ENCODE measurements around the gene ZC3H8. TPM values are rescaled to one million over a fixed set of nuclear protein-coding genes. Genes with fewer than 3 reads are reported as not detected.
"Not testable (repeated sequence)": the region's sequence is repeated elsewhere in the genome, so short reads cannot be mapped to it uniquely, and the experiment has no call there.

ZC3H8 gene
- total RNA-seq, 3 donors from 2014 or later (not counting 1 experiment from before 2014, with no cell fraction given): 9.3 to 20.3 (median 16.0) TPM

DNA sequence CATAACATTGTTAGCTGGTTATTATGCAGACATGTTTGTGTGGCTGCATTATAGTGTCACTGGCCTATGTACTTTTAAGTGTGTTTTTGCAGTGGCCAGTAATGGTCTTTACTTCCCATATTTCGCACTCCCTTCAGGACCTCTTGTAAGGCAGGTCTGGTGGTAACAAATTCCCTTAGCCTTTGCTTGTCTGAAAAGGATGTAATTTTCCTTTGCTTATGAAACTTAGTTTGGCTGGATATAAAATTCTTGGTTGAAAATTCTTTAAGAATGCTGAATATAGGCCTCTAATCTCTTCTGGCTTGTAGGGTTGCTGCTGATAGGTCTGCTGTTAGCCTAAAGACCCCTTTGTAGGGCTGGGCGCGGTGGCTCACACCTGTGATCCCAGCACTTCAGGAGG lies 34.7 kb downstream of the ZC3H8 start:
- H3K27ac ChIP-seq (ENCODE audit: low read length): no peak overlapping the region
- Mint-ChIP-seq H3K4me1 (no peaks in the 10 kb centered on the region), H3K27me3 (ENCODE audit: low read depth in 2 of 2) (no peaks in the 10 kb centered on the region), H3K4me3 (no peak overlapping the region), H3K9me3 (peaks cover 0 to 2% of the 10 kb centered on the region in 2 donors), H3K36me3 (peaks cover 36% of the 10 kb centered on the region), H3K27ac (no peak overlapping the region)
- H3K9me3 ChIP-seq (ENCODE audit: control insufficient read depth, insufficient read depth, low read length): peaks cover 6% of the 10 kb centered on the region
- no peak overlapping the region for H3K4me3 ChIP-seq (ENCODE audit: low read length)
- peaks cover 23% of the 10 kb centered on the region for H3K36me3 ChIP-seq (ENCODE audit: control insufficient read depth, insufficient read depth, low read length)
- ATAC-seq (no peak), DNase-seq (no peak)
- intact Hi-C loops (cut with micrococcal nuclease): no loop called here
- 93% methylated on average over 3 of the region's 3 CpGs for WGBS (ENCODE audit: insufficient coverage)
- TF ChIP-seq, protein P1, sequence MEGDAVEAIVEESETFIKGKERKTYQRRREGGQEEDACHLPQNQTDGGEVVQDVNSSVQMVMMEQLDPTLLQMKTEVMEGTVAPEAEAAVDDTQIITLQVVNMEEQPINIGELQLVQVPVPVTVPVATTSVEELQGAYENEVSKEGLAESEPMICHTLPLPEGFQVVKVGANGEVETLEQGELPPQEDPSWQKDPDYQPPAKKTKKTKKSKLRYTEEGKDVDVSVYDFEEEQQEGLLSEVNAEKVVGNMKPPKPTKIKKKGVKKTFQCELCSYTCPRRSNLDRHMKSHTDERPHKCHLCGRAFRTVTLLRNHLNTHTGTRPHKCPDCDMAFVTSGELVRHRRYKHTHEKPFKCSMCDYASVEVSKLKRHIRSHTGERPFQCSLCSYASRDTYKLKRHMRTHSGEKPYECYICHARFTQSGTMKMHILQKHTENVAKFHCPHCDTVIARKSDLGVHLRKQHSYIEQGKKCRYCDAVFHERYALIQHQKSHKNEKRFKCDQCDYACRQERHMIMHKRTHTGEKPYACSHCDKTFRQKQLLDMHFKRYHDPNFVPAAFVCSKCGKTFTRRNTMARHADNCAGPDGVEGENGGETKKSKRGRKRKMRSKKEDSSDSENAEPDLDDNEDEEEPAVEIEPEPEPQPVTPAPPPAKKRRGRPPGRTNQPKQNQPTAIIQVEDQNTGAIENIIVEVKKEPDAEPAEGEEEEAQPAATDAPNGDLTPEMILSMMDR (IDR thresholded peaks at IDR 0.05): no peak
- no peaks in the 10 kb centered on the region for H3K4me1 ChIP-seq (ENCODE audit: control insufficient read depth, insufficient read depth, low read length)
- H3K27me3 ChIP-seq (ENCODE audit: control insufficient read depth, insufficient read depth, low read length): no peaks in the 10 kb centered on the region

DNA sequence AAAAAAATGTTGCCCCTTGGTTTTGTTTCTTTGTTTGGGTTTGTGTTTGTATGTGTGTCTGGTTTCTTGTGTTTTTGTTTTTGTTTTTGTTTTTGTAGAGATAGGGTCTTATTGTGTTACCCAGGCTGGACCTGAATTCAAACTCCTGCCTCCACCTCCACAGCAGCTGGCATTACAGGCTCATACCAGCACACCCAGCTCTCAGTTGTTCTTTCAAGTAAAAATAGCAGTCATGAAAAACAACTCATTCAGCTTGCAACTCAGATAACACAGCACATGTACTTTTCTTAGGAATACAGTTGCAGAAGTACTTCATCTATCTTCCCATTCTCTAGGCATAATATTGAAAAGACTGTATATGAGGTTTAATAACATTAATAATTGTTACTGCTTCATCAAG lies 37.0 kb downstream of the ZC3H8 start:
- H3K27me3 ChIP-seq (ENCODE audit: control insufficient read depth, insufficient read depth, low read length): no peaks in the 10 kb centered on the region
- ATAC-seq (no peak), DNase-seq (no peak)
- TF ChIP-seq, protein P1 (IDR thresholded peaks at IDR 0.05): no peak
- H3K27ac Mint-ChIP-seq: no peak overlapping the region
- H3K36me3 ChIP-seq (ENCODE audit: control insufficient read depth, insufficient read depth, low read length): peaks cover 20% of the 10 kb centered on the region
- H3K36me3 Mint-ChIP-seq: peaks cover 29% of the 10 kb centered on the region
- H3K27ac ChIP-seq (ENCODE audit: low read length): no peak overlapping the region
- intact Hi-C loops (cut with micrococcal nuclease): no loop called here
- no peak overlapping the region for H3K4me3 ChIP-seq (ENCODE audit: low read length)
- peaks cover 0 to 2% of the 10 kb centered on the region in 2 donors for H3K9me3 Mint-ChIP-seq
- no peaks in the 10 kb centered on the region for H3K4me1 ChIP-seq (ENCODE audit: control insufficient read depth, insufficient read depth, low read length)
- no peaks in the 10 kb centered on the region for H3K4me1 Mint-ChIP-seq
- peaks cover 6% of the 10 kb centered on the region for H3K9me3 ChIP-seq (ENCODE audit: control insufficient read depth, insufficient read depth, low read length)
- H3K4me3 Mint-ChIP-seq: no peak overlapping the region
- H3K27me3 Mint-ChIP-seq (ENCODE audit: low read depth in 2 of 2): no peaks in the 10 kb centered on the region

DNA sequence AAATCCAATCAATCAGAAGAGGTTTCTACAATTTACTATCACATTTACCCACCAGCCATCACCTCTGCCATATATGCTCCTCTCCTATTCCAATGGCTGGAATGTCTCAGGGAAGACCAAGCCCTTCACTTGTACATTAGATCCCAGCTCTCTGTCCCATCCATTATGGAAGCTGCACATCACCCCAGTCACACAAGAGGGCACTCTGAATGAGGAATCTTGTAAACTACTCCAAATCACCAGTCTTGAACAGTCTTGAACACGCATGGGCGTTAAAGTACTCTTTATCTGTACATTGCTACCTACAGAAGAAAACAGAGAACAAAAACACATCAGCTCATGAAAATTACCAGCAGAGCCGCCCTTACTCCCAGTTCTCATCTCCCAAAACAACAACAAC lies 38.7 kb downstream of the ZC3H8 start:
- H3K9me3 ChIP-seq (ENCODE audit: control insufficient read depth, insufficient read depth, low read length): peaks cover 6% of the 10 kb centered on the region
- Mint-ChIP-seq H3K36me3 (peaks cover 20% of the 10 kb centered on the region), H3K27ac (no peak overlapping the region), H3K27me3 (ENCODE audit: low read depth in 2 of 2) (no peaks in the 10 kb centered on the region), H3K4me1 (no peaks in the 10 kb centered on the region), H3K9me3 (peaks cover 0 to 2% of the 10 kb centered on the region in 2 donors), H3K4me3 (no peak overlapping the region)
- H3K27me3 ChIP-seq (ENCODE audit: control insufficient read depth, insufficient read depth, low read length): no peaks in the 10 kb centered on the region
- no peak for ATAC-seq
- no peak overlapping the region for H3K27ac ChIP-seq (ENCODE audit: low read length)
- no peak for DNase-seq
- intact Hi-C loops (cut with micrococcal nuclease): no loop called here
- TF ChIP-seq, protein P1 (IDR thresholded peaks at IDR 0.05): no peak
- no peaks in the 10 kb centered on the region for H3K4me1 ChIP-seq (ENCODE audit: control insufficient read depth, insufficient read depth, low read length)
- H3K4me3 ChIP-seq (ENCODE audit: low read length): no peak overlapping the region
- 96% methylated on average over 3 of the region's 3 CpGs for WGBS (ENCODE audit: insufficient coverage)
- H3K36me3 ChIP-seq (ENCODE audit: control insufficient read depth, insufficient read depth, low read length): peaks cover 23% of the 10 kb centered on the region

DNA sequence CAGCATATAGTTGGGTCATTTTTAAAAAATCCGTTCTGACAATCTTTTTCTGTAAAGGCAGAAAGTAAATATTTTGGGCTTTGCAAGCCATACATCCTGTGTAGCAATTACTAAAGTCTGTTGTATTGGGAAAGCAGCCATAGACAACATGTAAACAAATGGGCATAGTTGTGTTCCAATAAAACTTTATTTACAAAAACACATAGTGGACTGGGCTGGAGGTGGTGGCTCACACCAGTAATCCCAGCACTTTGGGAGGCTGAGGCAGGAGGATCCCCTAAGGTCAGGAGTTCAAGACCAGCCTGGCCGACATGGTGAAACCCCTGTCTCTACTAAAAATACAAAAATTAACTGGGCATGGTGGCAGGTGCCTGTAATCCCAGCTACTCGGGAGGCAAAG lies 46.9 kb downstream of the ZC3H8 start:
- H3K9me3 Mint-ChIP-seq; intact Hi-C loops (cut with micrococcal nuclease): not testable (repeated sequence)

More for the DNA sequence above, 46.9 kb downstream of the ZC3H8 start:
- not testable (repeated sequence) for H3K36me3 ChIP-seq (ENCODE audit: control insufficient read depth, insufficient read depth, low read length); H3K27ac ChIP-seq (ENCODE audit: low read length); H3K27me3 ChIP-seq (ENCODE audit: control insufficient read depth, insufficient read depth, low read length); H3K4me3 Mint-ChIP-seq; DNase-seq; H3K4me3 ChIP-seq (ENCODE audit: low read length); H3K4me1 ChIP-seq (ENCODE audit: control insufficient read depth, insufficient read depth, low read length); ATAC-seq; H3K4me1 Mint-ChIP-seq; H3K9me3 ChIP-seq (ENCODE audit: control insufficient read depth, insufficient read depth, low read length); H3K27ac Mint-ChIP-seq
- WGBS (ENCODE audit: insufficient coverage): 100% methylated on average over 3 of the region's 3 CpGs
- Mint-ChIP-seq H3K36me3 (peaks cover 26% of the 10 kb centered on the region), H3K27me3 (ENCODE audit: low read depth in 2 of 2) (peaks cover 0 to 10% of the 10 kb centered on the region in 2 donors)
